SKM-1 (cell line): Measurements from ENCODE around the gene ZER1.
"Not testable (repeated sequence)": the region's sequence is repeated elsewhere in the genome, so short reads cannot be mapped to it uniquely, and the experiment has no call there.

ENCODE experiments used
- DNase-seq: peaks from one replicate; lab custom pipeline; 2025; ENCODE audit not compliant: unreplicated experiment; lab: John Stamatoyannopoulos, UW

ZER1 gene

DNA sequence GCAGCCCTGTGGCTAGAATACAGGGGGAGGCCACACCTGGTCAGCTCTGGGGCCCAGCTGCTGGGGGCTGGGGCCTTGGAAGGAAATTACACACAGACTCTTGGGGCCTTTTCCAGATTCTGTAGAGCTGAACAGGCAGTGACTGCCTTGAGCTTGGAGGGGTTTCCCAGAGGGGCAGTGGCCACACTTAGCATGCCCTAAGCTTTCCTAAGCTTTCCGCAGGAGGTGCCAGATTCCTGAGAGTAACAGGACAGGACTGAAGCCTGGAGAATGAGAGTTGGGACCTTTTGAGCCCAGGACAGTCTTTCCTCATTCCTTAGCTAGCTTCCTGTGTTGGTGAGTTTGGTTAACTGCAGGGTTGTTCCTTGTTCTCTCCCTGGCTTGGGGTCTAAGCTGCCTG, 16.7 kb upstream of the ZER1 start:
- no peak for DNase-seq

DNA sequence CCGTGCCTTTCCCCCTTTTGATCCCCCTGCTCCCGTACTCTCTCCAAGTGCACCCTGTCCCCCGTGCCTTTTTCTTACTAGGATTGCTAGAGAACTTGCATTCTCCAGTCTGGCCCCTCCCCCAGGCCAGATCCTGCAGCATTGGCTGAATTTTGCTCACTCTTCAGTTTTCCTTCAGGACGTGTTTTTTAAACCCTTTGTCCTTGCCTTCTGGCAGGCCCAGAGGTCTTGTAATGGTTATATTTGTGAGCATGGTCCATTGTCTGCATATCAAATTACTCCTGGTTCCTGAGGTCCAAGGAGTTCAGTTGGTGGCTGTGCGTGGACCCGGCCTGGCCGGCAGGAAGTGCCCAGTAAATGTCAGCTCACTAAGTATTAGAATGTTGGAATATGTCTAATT, 15.9 kb upstream of the ZER1 start:
- no peak for DNase-seq

DNA sequence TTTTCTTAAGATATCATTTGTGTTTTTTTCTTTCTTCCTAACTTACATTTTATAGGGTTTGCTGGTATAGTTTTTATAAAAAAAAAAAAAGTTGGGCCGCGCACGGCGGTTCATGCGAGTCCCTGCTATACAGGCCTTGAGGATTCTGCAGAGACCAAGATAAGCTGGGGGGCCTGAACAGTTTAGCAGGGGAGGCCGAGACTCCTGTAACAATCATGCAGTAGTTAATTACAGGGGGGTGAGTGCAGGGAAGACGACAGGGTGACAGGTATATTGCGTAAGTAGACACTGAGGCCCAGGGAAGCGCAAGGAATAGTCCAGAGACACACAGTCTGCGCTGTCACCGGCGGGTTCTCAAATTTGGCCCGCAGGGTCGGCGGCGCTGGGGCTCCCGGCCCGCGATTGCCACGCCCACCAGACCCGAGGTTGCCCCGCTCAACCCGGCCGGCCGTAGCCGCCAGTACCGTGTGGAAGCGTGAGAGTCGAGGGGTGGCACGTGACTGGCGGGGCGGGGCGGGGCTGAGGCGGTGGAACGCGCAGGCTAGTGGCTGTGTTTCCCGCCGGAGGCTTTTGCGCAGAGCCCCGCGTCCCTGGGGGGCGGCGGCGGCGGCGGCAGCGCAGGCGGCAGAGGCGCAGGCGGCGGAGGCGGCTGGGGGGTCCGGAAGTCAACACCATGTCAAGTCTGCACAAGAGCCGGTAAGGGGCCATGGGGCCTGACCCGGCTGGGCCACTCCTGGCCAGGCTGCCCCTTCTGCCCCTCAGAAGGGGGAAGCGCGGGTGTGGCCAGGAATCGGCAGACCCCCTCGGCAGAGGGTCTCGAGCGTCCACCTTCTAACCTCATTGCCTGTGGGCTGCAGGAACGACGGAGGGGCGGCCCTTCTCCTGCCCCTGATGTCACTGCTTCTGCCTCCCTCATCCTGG, 15.2 kb upstream of the ZER1 start, which contains the start of gene TBC1D13:
TBC1D13 (plus strand) TSS at position 573 of the 921 bp plus-strand sequence; CDS start at position 674, 101 bp downstream.
- DNase-seq: peak; percentile 74

DNA sequence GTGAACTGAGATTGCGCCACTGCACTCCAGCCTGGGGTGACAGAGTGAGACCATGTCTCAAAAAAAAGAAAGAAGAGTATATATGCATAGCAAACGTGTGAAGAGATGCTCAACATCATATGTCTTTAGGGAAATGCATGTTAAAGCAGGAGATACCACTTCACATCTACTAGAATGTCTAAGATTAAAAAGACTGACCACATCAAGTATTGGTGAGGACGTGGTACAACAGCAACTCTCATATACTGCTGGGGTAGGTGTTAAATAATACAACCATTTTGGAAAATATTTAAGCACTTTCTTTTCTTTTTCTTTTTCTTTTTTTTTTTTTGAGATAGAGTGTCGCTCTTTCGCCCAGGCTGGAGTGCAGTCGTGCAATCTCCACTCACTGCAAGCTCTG, 13.7 kb upstream of the ZER1 start:
- no peak for DNase-seq

DNA sequence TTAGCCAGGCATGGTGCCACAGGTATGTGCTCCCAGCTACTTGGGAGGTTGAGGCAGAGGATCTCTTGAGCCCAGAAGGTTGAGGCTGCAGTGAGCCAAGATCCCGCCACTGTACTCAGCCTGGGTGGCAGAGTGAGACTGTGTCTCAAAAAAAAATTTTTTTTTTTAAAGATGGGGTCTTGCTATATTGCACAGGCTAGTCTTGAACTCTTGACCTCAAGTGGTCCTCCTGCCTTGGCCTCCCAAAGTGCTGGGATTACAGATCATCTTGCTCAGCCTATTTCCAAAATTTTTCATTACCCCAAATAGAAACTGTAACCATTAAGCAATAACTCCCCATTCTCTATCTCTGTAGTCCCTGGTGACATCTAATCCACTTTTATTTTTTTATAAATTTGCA, 10.9 kb upstream of the ZER1 start:
- DNase-seq: no peak

DNA sequence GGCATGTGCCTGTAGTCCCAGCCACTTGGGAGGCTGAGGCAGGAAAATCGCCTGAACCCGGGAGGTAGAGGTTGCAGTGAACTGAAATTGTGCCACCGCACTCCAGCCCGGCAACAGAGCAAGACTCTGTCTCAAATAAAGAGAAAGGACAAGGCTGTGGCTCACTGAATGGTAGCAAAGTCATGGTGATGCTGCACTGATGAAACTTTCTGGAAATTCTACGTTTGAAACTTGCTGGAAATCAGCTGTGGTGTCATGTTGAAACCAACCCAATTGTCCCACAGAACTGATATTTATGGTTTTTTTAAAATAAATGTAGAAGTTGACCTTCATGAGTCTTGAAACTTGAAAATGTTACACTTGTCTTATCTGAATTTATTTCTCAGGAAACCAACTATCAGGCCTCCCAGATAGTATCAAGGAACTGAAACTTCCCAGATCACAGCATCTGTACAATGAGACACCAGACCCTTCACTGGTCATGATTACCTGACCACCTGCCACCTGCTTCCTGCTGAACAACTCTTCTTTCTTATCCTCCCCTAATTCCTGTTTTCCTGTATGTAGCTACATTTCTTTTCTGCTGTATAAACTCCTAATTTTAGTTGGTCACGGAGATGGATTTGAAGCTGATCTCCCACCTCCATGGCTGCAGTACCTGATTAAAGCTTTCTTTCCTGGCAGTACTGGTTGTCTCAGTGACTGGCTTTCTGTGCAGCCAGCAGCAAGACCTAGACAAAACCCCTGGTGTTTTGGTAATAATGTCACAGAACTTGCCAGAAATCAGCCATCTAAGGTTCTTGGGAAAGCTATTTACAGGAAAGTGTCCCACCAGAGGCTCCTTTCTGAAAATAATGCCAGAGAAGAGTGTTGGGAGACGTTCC, 9.7 kb upstream of the ZER1 start:
- no peak for DNase-seq

DNA sequence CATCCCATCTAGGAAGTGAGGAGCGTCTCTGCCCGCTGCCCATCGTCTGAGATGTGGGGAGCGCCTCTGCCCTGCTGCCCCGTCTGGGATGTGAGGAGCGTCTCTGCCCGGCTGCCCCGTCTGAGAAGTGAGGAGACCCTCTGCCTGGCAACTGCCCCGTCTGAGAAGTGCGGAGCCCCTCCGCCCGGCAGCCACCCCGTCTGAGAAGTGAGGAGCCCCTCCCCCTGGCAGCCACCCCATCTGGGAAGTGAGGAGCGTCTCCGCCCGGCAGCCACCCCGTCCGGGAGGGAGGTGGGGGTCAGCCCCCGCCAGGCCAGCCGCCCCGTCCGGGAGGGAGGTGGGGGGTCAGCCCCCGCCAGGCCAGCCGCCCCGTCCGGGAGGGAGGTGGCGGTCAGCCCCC, 8.4 kb upstream of the ZER1 start:
- not testable (repeated sequence) for DNase-seq

DNA sequence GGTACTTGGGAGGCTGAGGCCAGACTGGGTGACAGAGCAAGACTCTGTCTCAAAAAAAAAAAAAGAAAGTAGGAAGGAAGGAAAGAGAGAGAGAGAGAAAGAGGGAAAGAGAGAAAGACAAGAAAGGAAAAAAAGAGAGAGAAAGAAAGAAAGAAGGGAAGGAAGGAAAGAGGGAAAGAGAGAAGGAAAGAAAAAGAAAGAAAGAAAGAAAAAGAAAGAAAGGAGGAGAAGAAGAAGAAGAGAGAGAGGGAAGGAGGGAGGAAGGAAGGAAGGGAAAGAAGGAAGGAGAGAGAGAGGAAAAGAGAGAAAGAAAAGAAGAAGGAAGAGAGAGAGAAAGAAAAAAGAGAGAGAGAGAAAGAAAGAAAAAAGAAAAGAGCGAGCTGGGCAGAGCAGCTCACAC, 3.1 kb upstream of the ZER1 start:
- DNase-seq: no peak

DNA sequence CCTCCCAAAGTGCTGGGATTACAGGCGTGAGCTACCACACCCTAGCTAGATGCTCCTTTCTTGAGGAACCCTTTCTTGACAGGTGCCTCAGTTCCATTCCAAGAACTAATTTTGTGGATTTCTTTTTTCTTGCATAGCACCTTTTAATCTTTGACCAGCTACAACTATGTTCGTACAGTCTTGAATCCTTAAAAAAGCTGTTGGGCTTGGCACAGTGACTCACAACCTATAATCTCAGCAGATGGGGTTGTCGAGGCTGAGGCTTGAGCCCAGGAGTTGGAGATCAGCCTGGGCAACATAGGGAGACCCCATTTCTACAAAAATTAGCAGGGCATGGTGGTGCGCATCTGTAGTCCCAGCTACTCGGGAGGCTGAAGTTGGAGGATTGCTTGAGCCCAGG, 1.3 kb upstream of the ZER1 start:
- DNase-seq: no peak

DNA sequence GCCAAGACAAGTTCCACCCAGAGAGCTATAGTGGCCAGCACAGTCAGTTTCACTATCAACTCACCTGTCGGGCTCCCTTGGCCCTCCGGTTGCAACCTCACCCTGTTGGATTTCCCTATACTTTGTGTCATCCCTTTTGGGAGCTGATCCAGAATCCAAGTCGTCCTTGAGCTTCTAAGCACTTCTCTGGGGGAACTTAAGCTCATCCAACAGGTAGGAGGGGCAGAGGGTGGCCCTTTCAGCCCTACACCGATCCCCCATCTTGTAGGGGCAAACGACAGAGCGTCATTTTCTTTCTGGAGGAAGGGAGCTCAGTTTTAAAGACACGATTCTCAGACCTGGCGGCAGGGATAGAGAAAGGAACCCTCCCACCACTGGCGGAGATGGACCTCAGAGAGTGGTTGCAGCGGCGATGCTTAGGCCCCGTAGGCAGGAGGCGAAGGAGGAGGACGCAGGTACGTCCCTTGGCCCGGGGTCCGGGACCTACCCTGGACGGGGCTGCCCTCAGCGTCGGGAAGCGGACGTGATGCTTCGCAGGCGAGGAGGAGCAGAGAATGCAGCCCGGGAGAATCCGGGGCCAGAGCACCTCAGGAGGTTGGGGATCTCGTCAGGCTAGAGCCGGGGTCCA, 519 bp downstream of the ZER1 start:
- DNase-seq: no peak

DNA sequence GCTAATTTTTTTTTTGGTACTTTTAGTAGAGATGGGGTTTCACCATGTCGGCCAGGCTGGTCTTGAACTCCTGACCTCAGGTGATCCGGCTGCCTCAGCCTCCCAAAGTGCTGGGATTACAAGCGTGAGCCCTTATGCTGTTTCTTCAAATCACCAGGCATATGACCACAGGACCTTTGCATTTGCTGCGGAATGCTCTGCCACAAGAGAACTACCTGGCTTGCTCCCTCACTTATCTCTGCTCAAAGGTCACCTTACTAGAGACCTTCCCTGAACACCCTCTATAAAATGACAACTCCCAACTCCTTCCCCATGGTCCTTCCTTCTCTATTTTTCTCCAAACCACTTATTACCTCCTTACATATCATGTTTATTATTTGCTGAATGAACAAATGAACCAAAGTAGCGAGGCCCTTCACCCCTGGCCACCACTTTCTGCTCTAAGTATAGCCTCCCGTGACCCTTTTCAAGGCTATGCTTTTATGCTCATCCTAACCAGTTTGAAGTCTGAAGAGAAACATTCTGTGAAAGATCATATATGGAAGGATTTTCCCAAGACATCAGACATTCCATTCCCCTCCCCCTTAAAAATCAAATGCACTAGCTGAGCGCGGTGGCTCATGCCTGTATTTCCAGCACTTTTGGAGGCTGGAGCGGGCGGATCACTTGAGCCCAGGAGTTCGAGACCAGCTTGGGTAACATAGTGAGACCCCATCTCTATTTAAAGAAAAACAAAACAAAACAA, 1.3 kb downstream of the ZER1 start:
- no peak for DNase-seq

DNA sequence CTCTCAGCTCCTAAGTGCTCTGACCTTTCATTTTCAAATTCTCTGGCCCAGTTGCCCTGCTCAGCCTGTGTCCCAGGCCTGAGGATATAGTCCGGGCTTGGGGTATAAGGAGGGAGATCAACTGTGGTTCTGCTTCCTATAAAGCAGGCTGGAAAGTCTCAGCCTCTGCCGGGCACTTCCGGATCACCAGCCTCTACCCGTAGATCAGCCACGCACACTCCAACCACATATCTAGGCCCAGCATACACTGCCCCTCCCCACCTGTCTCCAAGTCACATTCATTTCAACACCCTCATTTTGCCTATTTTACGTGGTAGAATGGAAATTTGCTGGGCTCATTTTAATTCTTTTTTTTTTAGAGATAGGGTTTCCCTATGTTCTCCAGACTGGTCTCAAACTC, 3.1 kb downstream of the ZER1 start:
- no peak for DNase-seq

DNA sequence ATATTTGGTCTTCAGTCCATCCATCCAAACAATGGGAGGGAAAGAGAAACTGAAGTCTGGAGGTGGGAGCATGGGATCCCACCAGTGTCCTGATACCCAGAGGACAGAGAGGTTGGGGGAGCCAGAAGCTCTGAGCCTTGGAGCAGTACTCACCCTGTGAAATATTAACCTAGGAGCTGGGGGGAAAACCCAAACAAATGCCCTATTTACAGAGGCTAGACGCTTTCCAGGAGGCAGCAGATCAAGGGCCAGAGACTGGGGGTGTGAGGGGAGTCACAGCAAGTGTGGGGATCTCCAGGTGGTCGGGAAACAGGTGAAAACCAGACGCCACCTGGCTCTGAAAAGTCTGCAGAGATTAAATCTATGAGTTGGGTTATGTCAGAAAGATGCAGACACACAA, 6.2 kb downstream of the ZER1 start:
- DNase-seq: no peak

DNA sequence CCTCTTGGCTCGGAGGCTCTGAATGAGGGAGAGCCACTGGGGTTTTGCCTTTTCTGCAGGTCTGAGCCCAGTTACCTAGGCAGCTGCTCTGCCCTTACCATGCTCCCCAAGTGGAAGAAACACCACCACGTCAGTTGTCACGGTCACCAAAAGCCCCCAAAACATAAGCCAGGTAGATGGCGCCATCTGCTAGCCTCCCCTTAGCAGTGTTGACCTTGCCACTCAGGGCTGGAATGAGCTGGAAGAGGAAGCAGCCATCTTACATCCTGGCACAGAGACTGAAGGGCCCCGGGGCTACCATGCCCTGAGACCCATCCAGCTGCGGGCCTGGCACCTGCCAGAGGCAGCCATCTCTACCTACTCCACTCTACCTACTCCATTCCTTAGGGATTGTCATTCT, 7.4 kb downstream of the ZER1 start:
- no peak for DNase-seq

DNA sequence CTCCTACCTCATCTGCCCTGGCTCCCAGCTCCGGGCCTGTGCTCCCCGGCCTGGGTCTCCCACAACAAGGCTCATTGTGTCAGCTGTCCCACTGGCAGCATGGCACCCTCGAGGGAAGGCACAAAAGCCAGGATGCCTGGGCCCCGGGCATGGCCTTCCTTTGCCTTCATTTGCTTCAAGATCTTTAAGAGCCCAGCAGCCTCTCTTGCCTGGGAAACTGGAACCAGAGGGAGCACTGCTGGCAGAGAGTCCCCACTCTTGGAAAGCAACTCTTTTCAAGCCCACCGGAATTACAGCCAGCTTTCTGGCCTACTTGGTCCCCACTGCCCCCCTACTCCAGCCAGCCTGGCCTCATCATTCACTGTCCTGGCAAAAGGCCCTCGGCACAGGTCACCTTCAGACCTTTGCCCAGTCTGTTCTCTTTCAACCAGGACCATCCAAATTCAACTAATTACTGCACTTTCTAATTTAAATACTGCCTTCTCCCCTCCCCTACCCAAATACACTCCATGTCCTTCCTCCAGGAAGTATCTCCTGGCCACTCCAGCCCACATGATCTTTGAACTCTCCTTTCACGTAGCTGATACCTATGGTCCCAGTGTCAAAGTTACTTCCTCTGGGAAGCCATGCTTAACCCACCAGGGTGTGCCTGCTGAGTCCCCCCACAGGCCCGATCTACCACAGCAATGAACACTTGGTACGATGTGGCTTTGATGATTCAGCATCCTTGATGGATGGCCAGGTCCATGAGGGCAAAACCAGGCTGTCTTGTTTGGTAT, 8.9 kb downstream of the ZER1 start:
- no peak for DNase-seq

DNA sequence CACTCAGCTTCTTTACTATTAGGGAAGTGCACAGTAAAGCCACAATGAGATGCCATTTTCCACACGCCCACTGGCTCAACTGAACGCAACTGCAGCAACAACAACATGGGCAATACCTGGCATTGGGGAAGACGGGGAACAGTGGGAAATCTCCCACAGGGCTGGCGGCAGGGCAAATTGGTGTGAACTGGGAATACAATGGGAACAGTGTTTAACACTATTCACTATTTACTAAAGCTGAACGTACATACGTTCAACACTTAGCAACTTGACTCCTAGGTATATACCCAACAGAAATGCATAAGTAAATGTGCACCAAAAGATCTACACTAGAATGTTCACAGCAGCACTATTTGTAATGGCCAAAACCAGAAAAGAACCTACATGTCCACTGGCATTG, 14.1 kb downstream of the ZER1 start:
- DNase-seq: no peak

DNA sequence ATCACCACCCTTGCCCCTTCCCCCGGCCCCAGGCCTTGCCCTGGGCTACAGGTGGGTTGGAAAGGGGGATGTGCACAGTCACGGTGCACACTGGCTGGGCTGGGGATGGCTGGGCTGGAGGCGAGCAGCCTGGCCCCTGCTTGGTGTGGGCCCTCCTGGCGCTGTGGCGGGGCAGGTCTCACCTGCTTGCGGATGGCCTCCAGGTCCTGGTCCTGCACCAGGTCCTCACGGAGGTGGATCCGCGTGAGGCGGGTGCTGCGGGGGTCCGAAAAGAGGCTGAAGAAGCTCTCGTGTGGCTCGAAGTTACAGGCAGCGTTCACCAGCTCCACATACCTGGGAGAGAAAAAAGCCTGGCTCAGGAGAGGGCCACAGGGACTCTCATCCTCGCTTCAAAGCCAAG, 18.1 kb downstream of the ZER1 start:
- DNase-seq: no peak

DNA sequence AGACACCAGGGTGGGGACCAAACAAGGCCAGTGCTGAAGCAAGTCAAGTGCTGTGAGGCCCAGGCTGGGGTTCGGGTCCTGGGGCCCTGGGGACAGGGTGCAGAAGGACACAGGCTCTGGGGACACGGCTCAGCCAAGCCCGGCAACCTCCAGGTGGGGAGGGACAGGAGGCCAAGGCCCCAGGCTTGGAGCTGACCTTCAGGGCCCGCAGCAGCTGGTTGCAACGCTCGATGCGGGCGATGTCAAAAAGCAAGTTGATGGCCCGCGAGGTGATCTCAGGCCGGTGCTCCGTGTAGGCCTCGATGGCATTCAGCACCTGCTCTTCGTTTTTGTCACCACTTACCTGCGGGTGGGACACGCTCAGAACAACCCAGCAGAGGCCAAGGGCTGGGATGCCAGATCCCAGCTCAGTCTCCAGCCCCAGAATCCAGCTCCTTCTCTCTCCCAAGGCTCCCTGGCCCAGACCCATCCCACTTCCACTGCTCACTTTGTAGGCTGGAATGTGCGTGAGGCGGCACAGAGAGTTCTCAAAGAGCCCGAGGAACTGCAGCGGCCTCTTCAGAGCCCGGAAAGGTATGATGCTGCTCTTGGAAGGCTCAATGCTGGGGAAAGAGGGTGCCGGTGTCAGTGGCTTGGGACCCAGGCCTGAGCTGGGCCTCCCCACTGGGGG, 20.7 kb downstream of the ZER1 start:
- no peak for DNase-seq

DNA sequence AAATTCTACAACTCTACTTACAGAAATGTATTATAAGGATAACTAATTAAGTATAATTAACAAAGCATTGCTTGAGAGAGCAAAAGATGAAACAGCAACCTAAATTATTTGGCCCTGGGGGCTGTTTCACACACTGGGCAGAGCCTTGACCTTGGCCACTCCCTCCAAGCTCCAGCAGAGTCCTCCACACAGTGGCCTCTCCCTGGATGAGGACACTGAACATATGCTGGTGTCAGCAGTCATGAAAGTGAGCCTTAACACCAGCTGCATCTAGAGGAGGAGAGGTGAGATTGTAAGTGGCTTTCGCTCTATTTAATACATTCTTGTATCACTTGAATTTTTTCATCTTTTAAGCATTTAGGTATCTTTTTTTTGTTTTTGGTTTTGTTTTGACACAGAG, 24.5 kb downstream of the ZER1 start:
- no peak for DNase-seq

DNA sequence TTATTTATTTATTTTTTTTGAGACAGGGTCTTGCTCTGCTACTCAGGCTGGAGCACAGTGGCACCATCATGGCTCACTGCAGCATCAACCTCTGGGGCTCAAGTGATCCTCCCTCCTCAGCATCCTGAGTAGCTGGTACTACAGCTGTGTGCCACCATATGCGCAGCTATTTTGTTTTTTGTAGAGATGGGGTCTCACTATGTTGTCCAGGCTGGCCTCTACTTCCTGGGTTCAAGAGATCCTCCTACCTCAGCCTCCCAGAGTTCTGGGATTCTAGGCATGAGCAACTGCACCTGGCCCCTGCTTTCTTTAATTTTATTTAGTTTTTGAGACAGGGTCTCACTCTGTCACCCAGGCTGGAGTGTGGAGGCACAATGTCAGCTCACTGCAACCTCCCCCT, 28.3 kb downstream of the ZER1 start:
- DNase-seq: no peak
